Neuronal stem cell (in vitro differentiated cells): Measurements from ENCODE around the gene PDZK1.
"Not testable (repeated sequence)": the region's sequence is repeated elsewhere in the genome, so short reads cannot be mapped to it uniquely, and the experiment has no call there.

Experiments
- DNase-seq: peaks from one replicate; pipeline ENCODE4 v3.0.0-alpha.2; 2013; ENCODE audit warnings: low spot score
- H2AFZ ChIP-seq: one replicate; pipeline ENCODE4 v1.6.1; 2013; ENCODE audit warnings: mild to moderate bottlenecking, low read length, inconsistent platforms
- H2AK5ac ChIP-seq: 2 replicates; pipeline ENCODE4 v1.6.1; 2013; ENCODE audit warnings: low read depth, mild to moderate bottlenecking, inconsistent platforms, low read length, moderate library complexity, mixed read lengths
- H2BK120ac ChIP-seq: 2 replicates; pipeline ENCODE4 v1.6.1; 2013; ENCODE audit warnings: low read depth, mild to moderate bottlenecking, inconsistent platforms, low read length, moderate library complexity, mixed read lengths
- H2BK12ac ChIP-seq: one replicate; pipeline ENCODE4 v1.6.1; 2013; ENCODE audit warnings: low read length, inconsistent platforms
- H2BK15ac ChIP-seq: 2 replicates; pipeline ENCODE4 v1.6.1; 2013; ENCODE audit warnings: mild to moderate bottlenecking, low read length, inconsistent platforms, mixed read lengths
- H2BK5ac ChIP-seq: one replicate; pipeline ENCODE4 v1.6.1; 2013; ENCODE audit warnings: inconsistent platforms, mild to moderate bottlenecking, low read length, moderate library complexity
- H3K14ac ChIP-seq: one replicate; pipeline ENCODE4 v1.6.1; 2013; ENCODE audit warnings: low read length, inconsistent platforms
- H3K18ac ChIP-seq: 2 replicates; pipeline ENCODE4 v1.6.1; 2013; ENCODE audit warnings: low read length, inconsistent platforms
- H3K23ac ChIP-seq: 2 replicates; pipeline ENCODE4 v1.6.1; 2013; ENCODE audit warnings: low read depth, mild to moderate bottlenecking, mixed read lengths, low read length, inconsistent platforms; ENCODE audit not compliant: poor library complexity
- H3K27ac ChIP-seq: replicated peaks from 3 replicates; pipeline ENCODE4 v1.5.1; 2013; ENCODE audit warnings: low read length, inconsistent platforms
- H3K27me3 ChIP-seq, 3 experiments: 2 replicates each; pipeline ENCODE4 v1.6.1; 2013; ENCODE audit warnings: low read length in 3 of 3, mild to moderate bottlenecking in 2 of 3, inconsistent platforms in 1 of 3, low read depth in 1 of 3, mixed read lengths in 1 of 3, moderate library complexity in 1 of 3; ENCODE audit not compliant: control insufficient read depth in 3 of 3, insufficient read depth in 3 of 3
- H3K36me3 ChIP-seq, 2 donors: replicated peaks in 1 of 2; 2 replicates each; pipeline ENCODE4 v1.6.1; 2013; ENCODE audit warnings: low read length in 2 of 2; ENCODE audit not compliant: control insufficient read depth in 2 of 2, insufficient read depth in 2 of 2
- H3K4ac ChIP-seq: 2 replicates; pipeline ENCODE4 v1.6.1; 2013; ENCODE audit warnings: inconsistent platforms, mild to moderate bottlenecking, low read length, moderate library complexity
- H3K4me1 ChIP-seq, 2 donors: 1 replicate in 1 of 2; 2 replicates in 1 of 2; pipeline ENCODE4 v1.6.1; 2013; ENCODE audit warnings: low read length in 2 of 2, low read depth in 1 of 2; ENCODE audit not compliant: control insufficient read depth in 2 of 2, insufficient read depth in 1 of 2
- H3K4me2 ChIP-seq: one replicate; pipeline ENCODE4 v1.6.1; 2013; ENCODE audit warnings: mild to moderate bottlenecking, low read length, inconsistent platforms; ENCODE audit not compliant: insufficient read depth, poor library complexity, severe bottlenecking
- H3K4me3 ChIP-seq, 2 donors: 2 replicates each; pipeline ENCODE4 v1.5.1; 2013; ENCODE audit warnings: low read length in 2 of 2, mild to moderate bottlenecking in 2 of 2, inconsistent platforms in 1 of 2, moderate library complexity in 1 of 2
- H3K79me1 ChIP-seq: one replicate; pipeline ENCODE4 v1.6.1; 2013; ENCODE audit warnings: low read depth, mild to moderate bottlenecking, inconsistent platforms, low read length, moderate library complexity
- H3K9ac ChIP-seq: one replicate; pipeline ENCODE4 v1.6.1; 2013; ENCODE audit warnings: mild to moderate bottlenecking, low read depth, low read length, inconsistent platforms; ENCODE audit not compliant: poor library complexity
- H3K9me3 ChIP-seq, 2 donors: replicated peaks in 1 of 2; 2 replicates each; pipeline versions ENCODE3 to v1.6.1; 2013; ENCODE audit warnings: low read length in 2 of 2, mild to moderate bottlenecking in 2 of 2, inconsistent platforms in 1 of 2, low read depth in 1 of 2, mixed read lengths in 1 of 2, moderate library complexity in 1 of 2; ENCODE audit not compliant: control insufficient read depth in 2 of 2, insufficient read depth in 1 of 2
- H4K8ac ChIP-seq: one replicate; pipeline ENCODE4 v1.6.1; 2013; ENCODE audit warnings: low read depth, mild to moderate bottlenecking, inconsistent platforms, low read length, moderate library complexity
- H4K91ac ChIP-seq: one replicate; pipeline ENCODE4 v1.6.1; 2013; ENCODE audit warnings: low read length, low read depth, mild to moderate bottlenecking, inconsistent platforms; ENCODE audit not compliant: poor library complexity
- WGBS, 2 donors: extraction: QIAGEN DNeasy Blood & Tissue Kit; methylation state at CpG; one replicate each; pipeline ENCODE4 v1.1.7; 2013; ENCODE audit warnings: missing lambda C conversion rate in 2 of 2, mixed read lengths in 1 of 2; ENCODE audit not compliant: insufficient read length in 2 of 2, insufficient replicate concordance in 1 of 2; ENCODE audit errors: extremely low coverage in 2 of 2; 5-methylcytosine and 5-hydroxymethylcytosine counted together

The PDZK1 gene

DNA sequence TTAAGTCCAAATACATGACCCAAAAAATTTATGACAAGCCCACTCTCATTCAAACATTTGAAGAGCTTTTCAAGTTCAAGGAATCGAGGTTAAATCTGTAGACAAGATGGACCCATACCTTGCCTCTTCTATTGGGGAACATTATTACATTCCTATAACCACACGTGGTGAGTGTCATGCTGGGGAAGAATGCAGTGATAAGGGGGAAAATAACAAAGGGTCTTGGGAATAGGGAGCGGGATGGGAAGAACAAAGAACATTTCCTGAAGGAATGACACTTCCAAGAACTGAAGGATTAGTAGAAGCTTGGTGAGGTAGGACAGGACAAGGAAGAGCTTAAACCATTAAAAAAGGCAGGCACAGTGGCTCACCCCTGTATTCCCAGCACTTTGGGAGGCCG lies 18.8 kb downstream of the PDZK1 start:
- H2BK5ac ChIP-seq: no peak overlapping the region
- no peak overlapping the region for H2BK15ac ChIP-seq
- no peak overlapping the region for H4K8ac ChIP-seq
- H2BK12ac ChIP-seq: no peak overlapping the region
- H2AFZ ChIP-seq: no peak overlapping the region
- no peaks in the 10 kb centered on the region for H3K36me3 ChIP-seq
- no peaks in the 10 kb centered on the region for H3K9me3 ChIP-seq
- peaks cover 0 to 5% of the 10 kb centered on the region in 2 donors for H3K4me1 ChIP-seq
- H2BK120ac ChIP-seq: no peak overlapping the region
- no peak overlapping the region for H3K27ac ChIP-seq
- H3K4me3 ChIP-seq: no peak overlapping the region
- no peak overlapping the region for H3K4ac ChIP-seq
- no peak overlapping the region for H3K18ac ChIP-seq
- no peak overlapping the region for H3K9ac ChIP-seq
- no peak overlapping the region for H4K91ac ChIP-seq
- DNase-seq: no peak
- no peaks in the 10 kb centered on the region for H3K27me3 ChIP-seq
- H3K14ac ChIP-seq: no peak overlapping the region
- WGBS, 2 donors: no CpG with 5 or more reads among the region's 4 CpGs
- H2AK5ac ChIP-seq: no peak overlapping the region
- H3K23ac ChIP-seq: no peak overlapping the region
- H3K4me2 ChIP-seq: no peak overlapping the region
- H3K79me1 ChIP-seq: no peaks in the 10 kb centered on the region

GRCh38 chr1:145686078-145686477 lies 21.1 kb downstream of the PDZK1 start:
- H3K14ac ChIP-seq, H2BK15ac ChIP-seq, H3K9ac ChIP-seq, H3K27me3 ChIP-seq, H2AK5ac ChIP-seq, H3K4ac ChIP-seq, H2BK12ac ChIP-seq, DNase-seq, H2AFZ ChIP-seq, H3K4me3 ChIP-seq, H2BK120ac ChIP-seq, H3K4me1 ChIP-seq, H3K23ac ChIP-seq, H4K8ac ChIP-seq, H3K9me3 ChIP-seq, H3K36me3 ChIP-seq, H3K27ac ChIP-seq, H4K91ac ChIP-seq, H3K18ac ChIP-seq, H3K79me1 ChIP-seq, H3K4me2 ChIP-seq, H2BK5ac ChIP-seq: not testable (repeated sequence)
- WGBS, 2 donors: no CpG with 5 or more reads among the region's 1 CpG

DNA sequence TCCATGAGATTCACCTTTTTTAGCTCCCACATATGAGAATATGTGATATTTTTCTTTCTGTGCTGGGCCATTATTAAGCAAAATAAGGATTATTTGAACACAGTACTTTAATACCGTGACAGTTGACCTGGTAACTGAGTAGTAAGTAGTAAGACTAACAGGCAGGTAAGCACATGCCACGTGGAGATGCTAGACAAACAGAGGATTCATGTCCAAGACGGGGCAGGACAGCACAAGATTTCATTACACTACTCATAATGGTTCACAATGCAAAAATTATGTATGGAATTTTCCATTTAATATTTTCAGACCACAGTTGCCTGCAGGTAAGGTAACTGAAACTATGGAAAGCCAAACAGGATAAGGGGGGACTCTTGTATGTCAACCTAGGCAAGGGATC lies 22.3 kb downstream of the PDZK1 start:
- H3K4me2 ChIP-seq, H3K36me3 ChIP-seq, H4K8ac ChIP-seq, H3K79me1 ChIP-seq, H2BK120ac ChIP-seq, H3K23ac ChIP-seq, H2BK12ac ChIP-seq, H3K14ac ChIP-seq, H3K27me3 ChIP-seq, H2BK15ac ChIP-seq, H3K18ac ChIP-seq, H2AK5ac ChIP-seq, H2AFZ ChIP-seq, H3K4me1 ChIP-seq, H3K4ac ChIP-seq, H3K9me3 ChIP-seq, DNase-seq, H2BK5ac ChIP-seq, H4K91ac ChIP-seq, H3K9ac ChIP-seq, H3K27ac ChIP-seq, H3K4me3 ChIP-seq: not testable (repeated sequence)
- WGBS, 2 donors: no CpG with 5 or more reads among the region's 3 CpGs

- H3K14ac ChIP-seq, H3K4ac ChIP-seq, H3K4me1 ChIP-seq, H3K9ac ChIP-seq, H3K4me3 ChIP-seq, H4K8ac ChIP-seq, H3K4me2 ChIP-seq, H3K18ac ChIP-seq, H2AK5ac ChIP-seq, H2BK12ac ChIP-seq, H2BK15ac ChIP-seq, H4K91ac ChIP-seq, H3K36me3 ChIP-seq, H2BK120ac ChIP-seq, H2BK5ac ChIP-seq, DNase-seq, H3K23ac ChIP-seq, H3K27ac ChIP-seq, H3K79me1 ChIP-seq, H3K27me3 ChIP-seq, H3K9me3 ChIP-seq, H2AFZ ChIP-seq: not testable (repeated sequence)
- WGBS, 2 donors: no CpG with 5 or more reads among the region's 1 CpG
Measured at GRCh38 chr1:145673217-145673616, 34.0 kb downstream of the PDZK1 start.
